Stomach (tissue), 4 donors: Measurements from ENCODE around the gene STAT5A.
"Not testable (repeated sequence)": the region's sequence is repeated elsewhere in the genome, so short reads cannot be mapped to it uniquely, and the experiment has no call there.

Experiments used
- EP300 ChIP-seq: sonication (generic); formaldehyde crosslinking; IDR thresholded peaks from one replicate; pipeline ENCODE4 v1.6.1; 2017; ENCODE audit warnings: antibody characterized with exemption
- POLR2A ChIP-seq, 4 donors: fragments of 450-650 bp; IDR thresholded peaks; one replicate each; pipeline ENCODE4 v1.6.1; 2016; ENCODE audit warnings: antibody characterized with exemption in 4 of 4, control low read depth in 2 of 4, mild to moderate bottlenecking in 1 of 4, moderate library complexity in 1 of 4
- POLR2AphosphoS5 ChIP-seq, 3 donors: sonication (generic); formaldehyde crosslinking; IDR thresholded peaks; one replicate each; pipeline ENCODE4 v1.6.1; 2016; ENCODE audit warnings: antibody characterized with exemption in 3 of 3
- TF ChIP-seq, protein P1 (sequence below), 7 experiments: fragments of 450-650 bp in 4 of 7; fragments of 200-600 bp in 3 of 7; sonication (generic) in 3 of 7; IDR thresholded peaks; one replicate each; pipeline ENCODE4 v1.5.1; 2016 to 2019; ENCODE audit warnings: antibody characterized with exemption in 7 of 7, control low read depth in 2 of 7, mild to moderate bottlenecking in 1 of 7

DNA sequence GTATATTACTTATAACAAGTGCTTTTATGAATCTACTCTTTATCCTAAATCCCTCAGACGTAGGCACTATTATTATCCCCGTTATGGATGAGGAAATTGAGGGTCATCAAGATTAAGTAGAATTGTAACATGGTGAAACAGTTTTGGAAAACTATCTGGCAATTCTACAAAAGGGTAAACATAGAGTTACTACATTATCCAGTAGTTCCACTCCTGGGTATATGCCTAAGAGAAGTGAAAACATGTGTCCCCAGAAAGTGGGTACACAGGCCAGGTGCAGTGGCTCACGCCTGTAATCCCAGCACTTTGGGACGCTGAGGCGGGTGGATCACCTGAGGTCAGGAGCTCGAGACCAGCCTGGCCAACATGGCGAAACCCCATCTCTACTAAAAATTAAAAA is 48.7 kb upstream of the STAT5A start:
- TF ChIP-seq, protein P1, sequence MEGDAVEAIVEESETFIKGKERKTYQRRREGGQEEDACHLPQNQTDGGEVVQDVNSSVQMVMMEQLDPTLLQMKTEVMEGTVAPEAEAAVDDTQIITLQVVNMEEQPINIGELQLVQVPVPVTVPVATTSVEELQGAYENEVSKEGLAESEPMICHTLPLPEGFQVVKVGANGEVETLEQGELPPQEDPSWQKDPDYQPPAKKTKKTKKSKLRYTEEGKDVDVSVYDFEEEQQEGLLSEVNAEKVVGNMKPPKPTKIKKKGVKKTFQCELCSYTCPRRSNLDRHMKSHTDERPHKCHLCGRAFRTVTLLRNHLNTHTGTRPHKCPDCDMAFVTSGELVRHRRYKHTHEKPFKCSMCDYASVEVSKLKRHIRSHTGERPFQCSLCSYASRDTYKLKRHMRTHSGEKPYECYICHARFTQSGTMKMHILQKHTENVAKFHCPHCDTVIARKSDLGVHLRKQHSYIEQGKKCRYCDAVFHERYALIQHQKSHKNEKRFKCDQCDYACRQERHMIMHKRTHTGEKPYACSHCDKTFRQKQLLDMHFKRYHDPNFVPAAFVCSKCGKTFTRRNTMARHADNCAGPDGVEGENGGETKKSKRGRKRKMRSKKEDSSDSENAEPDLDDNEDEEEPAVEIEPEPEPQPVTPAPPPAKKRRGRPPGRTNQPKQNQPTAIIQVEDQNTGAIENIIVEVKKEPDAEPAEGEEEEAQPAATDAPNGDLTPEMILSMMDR (IDR thresholded peaks at IDR 0.05), result not testable (repeated sequence)
- TF ChIP-seq POLR2A (IDR thresholded peaks at IDR 0.05); POLR2AphosphoS5 (IDR thresholded peaks at IDR 0.05); EP300: not testable (repeated sequence)
